ENCODE measurements around the gene ODF2L. TPM values are rescaled to one million over a fixed set of nuclear protein-coding genes. Genes with fewer than 3 reads are reported as not detected.

ODF2L gene
- total and polyA plus RNA-seq, 2 of the 13 experiments (the other 11 are each of a cell fraction or from before 2014, with no cell fraction given), result 0.07 TPM; not detected in 1

- H3K4me1 ChIP-seq (ENCODE audit: insufficient read depth, low read length), result no peaks in the 10 kb centered on the region
- WGBS (ENCODE audit: low lambda C conversion rate), result 21% methylated on average over 9 of the region's 9 CpGs
- BruUV-seq (replicated peaks), result no TSS peak
- no peak for FAIRE-seq
- H3K4me2 ChIP-seq (ENCODE audit: low read depth, low read length), result peak overlapping the region; percentile 55; the same call in 1 of the 2 replicates
- in situ Hi-C loops (cut with HindIII; ENCODE audit: extremely low pct_ligation_motif_present, low pct_unique_long_range_greater_than_20kb) (no loop called here), intact Hi-C loops (cut with micrococcal nuclease; ENCODE audit: unreplicated experiment) (no loop called here)
- DNase-seq (ENCODE audit: low spot score), result no peak
- ATAC-seq, result no peak
- ChIA-PET POLR2A (no interaction called here), CTCF (ENCODE audit: low intra/inter-chr PET ratio, low total read pairs) (no interaction called here)
- no peaks in the 10 kb centered on the region for H3K9me3 ChIP-seq (ENCODE audit: low read length)
- TF ChIP-seq TEAD3 (CRISPR knock-in tag; optimal IDR thresholded peaks at IDR 0.05; ENCODE audit: borderline replicate concordance) (no peak), ZFP37 (CRISPR knock-in tag; IDR thresholded peaks at IDR 0.05; ENCODE audit: borderline replicate concordance) (no peak), THAP11 (CRISPR knock-in tag; IDR thresholded peaks at IDR 0.05) (no peak), U2AF1 (optimal IDR thresholded peaks at IDR 0.05; ENCODE audit: low read depth, low read length) (no peak), SIX1 (CRISPR knock-in tag; IDR thresholded peaks at IDR 0.05; ENCODE audit: borderline replicate concordance) (no peak), IKZF1 (IDR thresholded peaks at IDR 0.05) (no peak), MEIS2 (CRISPR knock-in tag; IDR thresholded peaks at IDR 0.05) (no peak), ZNF646 (CRISPR knock-in tag; IDR thresholded peaks at IDR 0.05) (no peak), JUN (CRISPR knock-in tag; IDR thresholded peaks at IDR 0.05) (no peak), ATAD3A (CRISPR knock-in tag; IDR thresholded peaks at IDR 0.05) (no peak), SMAD9 (CRISPR knock-in tag; IDR thresholded peaks at IDR 0.05) (no peak), ZNF205 (CRISPR knock-in tag; IDR thresholded peaks at IDR 0.05) (no peak), CC2D1A (CRISPR knock-in tag; IDR thresholded peaks at IDR 0.05) (no peak)
- no peak overlapping the region for H2AFZ ChIP-seq (ENCODE audit: low read length)
- H3K36me3 ChIP-seq (replicated peaks in 1 of 2; ENCODE audit: control insufficient read depth in 1 of 2, insufficient read depth in 2 of 2, low read length in 2 of 2), result no peaks in the 10 kb centered on the region
- H3K79me2 ChIP-seq (ENCODE audit: insufficient read depth, low read length), result no peaks in the 10 kb centered on the region
- H3K27me3 ChIP-seq (ENCODE audit: control insufficient read depth in 1 of 2, insufficient read depth in 2 of 2, low read length in 2 of 2), result peaks cover 0 to 7% of the 10 kb centered on the region in 2 experiments; a peak in 3 of 5 replicates
- peak overlapping the region in 1 of 3 experiments; percentile 17; a peak in 1 of 6 replicates for H3K4me3 ChIP-seq (replicated peaks in 1 of 3; ENCODE audit: insufficient read depth in 1 of 3, low read depth in 2 of 3, low read length in 3 of 3)
- H3K9ac ChIP-seq (ENCODE audit: insufficient read depth, low read depth, low read length), result no peak overlapping the region
- H3K27ac ChIP-seq (ENCODE audit: extremely low read length, insufficient read depth, low read length), result no peak overlapping the region
- no peaks in the 10 kb centered on the region for H4K20me1 ChIP-seq (ENCODE audit: insufficient read depth, low read length)
Observed at GRCh38 chr1:86396498-86396890, 371 bp upstream of the ODF2L start.

All from HepG2 (cell line).